ENCODE results near the gene ZNF70. TPM values are rescaled to one million over a fixed set of nuclear protein-coding genes. Genes with fewer than 3 reads are reported as not detected.

The ZNF70 gene
- total and polyA plus RNA-seq, 2 of the 13 experiments (the other 11 are each of a cell fraction or from before 2014, with no cell fraction given) = 0.62 to 3.6 TPM

- TF ChIP-seq ZNF513 (CRISPR knock-in tag; conservative IDR thresholded peaks at IDR 0.05) = no peak
- TF ChIP-seq ZNF121 (CRISPR knock-in tag; IDR thresholded peaks at IDR 0.05) = peak; percentile 36
- TF ChIP-seq KLF16 (CRISPR knock-in tag; IDR thresholded peaks at IDR 0.05) = no peak; a peak in 1 of 4 replicates
- TF ChIP-seq DMAP1 (CRISPR knock-in tag; IDR thresholded peaks at IDR 0.05) = no peak; the same call in 1 of the 2 replicates
- TF ChIP-seq PAX8 (CRISPR knock-in tag; IDR thresholded peaks at IDR 0.05; ENCODE audit: borderline replicate concordance) = peak; percentile 61; the same call in 1 of the 2 replicates
- no peak for TF ChIP-seq ZNF672 (CRISPR knock-in tag; IDR thresholded peaks at IDR 0.05)
- no peak for TF ChIP-seq BRD4 (CRISPR knock-in tag; IDR thresholded peaks at IDR 0.05)
- TF ChIP-seq FOSL2 (CRISPR knock-in tag; IDR thresholded peaks at IDR 0.05) = no peak; the same call in 1 of the 2 replicates
- TF ChIP-seq ARHGAP35 (CRISPR knock-in tag; IDR thresholded peaks at IDR 0.05; ENCODE audit: borderline replicate concordance) = 0 out of 2 replicates have a peak, but pooled peaks have one; percentile 8
- TF ChIP-seq NFYC (CRISPR knock-in tag; IDR thresholded peaks at IDR 0.05) = no peak
- TF ChIP-seq NFATC3 (CRISPR knock-in tag; IDR thresholded peaks at IDR 0.05) = no peak; the same call in 1 of the 2 replicates
- TF ChIP-seq FOXA1 (IDR thresholded peaks at IDR 0.05) = no peak
- peak; percentile 10; the same call in 1 of the 2 replicates for TF ChIP-seq FOXA1 (CRISPR knock-in tag; IDR thresholded peaks at IDR 0.05)
- TF ChIP-seq TBX2 (CRISPR knock-in tag; IDR thresholded peaks at IDR 0.05; ENCODE audit: borderline replicate concordance) = peak; percentile 68
- TF ChIP-seq KDM5B (CRISPR knock-in tag; IDR thresholded peaks at IDR 0.05; ENCODE audit: borderline replicate concordance) = peak; percentile 19; the same call in 1 of the 2 replicates
- no peak; the same call in 1 of the 2 replicates for TF ChIP-seq GFI1 (CRISPR knock-in tag; IDR thresholded peaks at IDR 0.05; ENCODE audit: borderline replicate concordance)
- no peak for TF ChIP-seq ZFYVE20 (CRISPR knock-in tag; IDR thresholded peaks at IDR 0.05; ENCODE audit: borderline replicate concordance, low read depth)
- no peak for TF ChIP-seq CBX5 (CRISPR knock-in tag; IDR thresholded peaks at IDR 0.05; ENCODE audit: borderline replicate concordance)
- no peak for TF ChIP-seq CHD4 (IDR thresholded peaks at IDR 0.05; ENCODE audit: borderline replicate concordance, low read length)
- peak; percentile 36; the same call in 1 of the 2 replicates for TF ChIP-seq SRY (CRISPR knock-in tag; IDR thresholded peaks at IDR 0.05)
- no peak; the same call in 1 of the 2 replicates for TF ChIP-seq ZNF292 (CRISPR knock-in tag; IDR thresholded peaks at IDR 0.05; ENCODE audit: borderline replicate concordance, low read depth)
- no peak for TF ChIP-seq ZNF12 (CRISPR knock-in tag; IDR thresholded peaks at IDR 0.05)
- TF ChIP-seq E2F2 (CRISPR knock-in tag; IDR thresholded peaks at IDR 0.05; ENCODE audit: borderline replicate concordance) = no peak
- peak; percentile 62; the same call in 1 of the 2 replicates for TF ChIP-seq YEATS4 (CRISPR knock-in tag; IDR thresholded peaks at IDR 0.05; ENCODE audit: borderline replicate concordance)
- TF ChIP-seq LCORL (IDR thresholded peaks at IDR 0.05) = no peak
- peak; percentile 97 for TF ChIP-seq LCORL (CRISPR knock-in tag; IDR thresholded peaks at IDR 0.05)
These were observed 17.0 kb upstream of the ZNF70 start, which contains the start of gene CHCHD10 (continued) for GRCh38 chr22:23767673-23768548.
